Mesothelial cell of epicardium (in vitro differentiated cells): ENCODE data around the gene CADM1. TPM values are rescaled to one million over a fixed set of nuclear protein-coding genes. Genes with fewer than 3 reads are reported as not detected.

Source experiments
- DNase-seq, 2 experiments: peaks; one replicate each; pipeline ENCODE4 v3.0.0; 2021; ENCODE audit warnings: low spot score in 2 of 2; ENCODE audit not compliant: unreplicated experiment in 2 of 2
- H3K27ac Mint-ChIP-seq: 2 replicates; pipeline ENCODE4 v1.8.0; 2021; ENCODE audit warnings: mixed read lengths
- H3K27me3 Mint-ChIP-seq: 2 replicates; pipeline ENCODE4 v1.8.0; 2021; ENCODE audit warnings: low read depth, mixed read lengths
- H3K36me3 Mint-ChIP-seq: 2 replicates; pipeline ENCODE4 v1.8.0; 2021; ENCODE audit warnings: mixed read lengths
- H3K4me1 Mint-ChIP-seq: 2 replicates; pipeline ENCODE4 v1.8.0; 2021; ENCODE audit warnings: mixed read lengths
- H3K4me3 Mint-ChIP-seq: 2 replicates; pipeline ENCODE4 v1.8.0; 2021; ENCODE audit warnings: mild to moderate bottlenecking, moderate library complexity, mixed read lengths
- H3K9me3 Mint-ChIP-seq: 2 replicates; pipeline ENCODE4 v1.8.0; 2021; ENCODE audit warnings: mixed read lengths
- total RNA-seq: library from RNA; stranded (reverse); gene quantifications from 3 replicates; pipeline ENCODE4 v1.2.1, GENCODE V29; 2021
- TF ChIP-seq, protein P1 (sequence below): fragments of 200-600 bp; sonication (generic); IDR thresholded peaks from one replicate; pipeline ENCODE4 v1.5.0; 2021; ENCODE audit warnings: antibody characterized with exemption; ENCODE audit not compliant: unreplicated experiment

The CADM1 gene
- total RNA-seq, 1 donor from 2014 or later, result 60.9 TPM

DNA sequence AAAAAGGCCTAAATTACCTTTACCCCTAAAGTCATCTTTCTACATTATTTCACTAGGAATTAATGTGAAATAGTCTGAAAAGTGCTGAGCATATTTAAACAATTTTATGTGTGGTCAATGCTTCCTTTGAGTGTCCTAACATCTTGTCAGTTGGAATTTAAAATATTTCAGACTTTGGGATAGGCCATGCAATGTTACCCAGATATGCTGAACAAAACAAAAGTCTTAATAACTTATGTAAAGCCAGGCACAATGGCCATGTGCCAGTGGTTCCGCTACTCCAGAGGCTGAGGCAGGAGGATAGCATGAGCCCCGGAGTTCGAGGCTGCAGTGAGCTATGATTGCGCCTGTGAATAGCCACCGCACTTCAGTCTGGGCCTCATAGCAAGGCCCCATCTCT is 137.4 kb downstream of the CADM1 start:
- DNase-seq, result no peak
- no peaks in the 10 kb centered on the region for H3K4me1 Mint-ChIP-seq

GRCh38 chr11:115365907-115366306 is 138.3 kb downstream of the CADM1 start:
- DNase-seq, result no peak
- peaks cover 3% of the 10 kb centered on the region for H3K9me3 Mint-ChIP-seq
- no peak overlapping the region for H3K4me3 Mint-ChIP-seq
- H3K36me3 Mint-ChIP-seq, result no peaks in the 10 kb centered on the region
- TF ChIP-seq, protein P1, sequence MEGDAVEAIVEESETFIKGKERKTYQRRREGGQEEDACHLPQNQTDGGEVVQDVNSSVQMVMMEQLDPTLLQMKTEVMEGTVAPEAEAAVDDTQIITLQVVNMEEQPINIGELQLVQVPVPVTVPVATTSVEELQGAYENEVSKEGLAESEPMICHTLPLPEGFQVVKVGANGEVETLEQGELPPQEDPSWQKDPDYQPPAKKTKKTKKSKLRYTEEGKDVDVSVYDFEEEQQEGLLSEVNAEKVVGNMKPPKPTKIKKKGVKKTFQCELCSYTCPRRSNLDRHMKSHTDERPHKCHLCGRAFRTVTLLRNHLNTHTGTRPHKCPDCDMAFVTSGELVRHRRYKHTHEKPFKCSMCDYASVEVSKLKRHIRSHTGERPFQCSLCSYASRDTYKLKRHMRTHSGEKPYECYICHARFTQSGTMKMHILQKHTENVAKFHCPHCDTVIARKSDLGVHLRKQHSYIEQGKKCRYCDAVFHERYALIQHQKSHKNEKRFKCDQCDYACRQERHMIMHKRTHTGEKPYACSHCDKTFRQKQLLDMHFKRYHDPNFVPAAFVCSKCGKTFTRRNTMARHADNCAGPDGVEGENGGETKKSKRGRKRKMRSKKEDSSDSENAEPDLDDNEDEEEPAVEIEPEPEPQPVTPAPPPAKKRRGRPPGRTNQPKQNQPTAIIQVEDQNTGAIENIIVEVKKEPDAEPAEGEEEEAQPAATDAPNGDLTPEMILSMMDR, result no peak
- no peaks in the 10 kb centered on the region for H3K27me3 Mint-ChIP-seq
- H3K27ac Mint-ChIP-seq, result no peak overlapping the region
- H3K4me1 Mint-ChIP-seq, result peaks cover 5% of the 10 kb centered on the region

More for the DNA sequence above, 137.4 kb downstream of the CADM1 start:
- TF ChIP-seq, protein P1, result no peak
- no peak overlapping the region for H3K4me3 Mint-ChIP-seq
- no peak overlapping the region for H3K27ac Mint-ChIP-seq
- no peaks in the 10 kb centered on the region for H3K36me3 Mint-ChIP-seq
- H3K27me3 Mint-ChIP-seq, result no peaks in the 10 kb centered on the region
- H3K9me3 Mint-ChIP-seq, result peaks cover 3% of the 10 kb centered on the region

- no peak for DNase-seq
- Mint-ChIP-seq H3K27ac (no peak overlapping the region), H3K4me3 (no peak overlapping the region), H3K4me1 (peaks cover 12% of the 10 kb centered on the region), H3K9me3 (no peaks in the 10 kb centered on the region), H3K36me3 (no peaks in the 10 kb centered on the region), H3K27me3 (no peaks in the 10 kb centered on the region)
- TF ChIP-seq, protein P1, result no peak
Observed at GRCh38 chr11:115364896-115365295, 139.3 kb downstream of the CADM1 start.

DNA sequence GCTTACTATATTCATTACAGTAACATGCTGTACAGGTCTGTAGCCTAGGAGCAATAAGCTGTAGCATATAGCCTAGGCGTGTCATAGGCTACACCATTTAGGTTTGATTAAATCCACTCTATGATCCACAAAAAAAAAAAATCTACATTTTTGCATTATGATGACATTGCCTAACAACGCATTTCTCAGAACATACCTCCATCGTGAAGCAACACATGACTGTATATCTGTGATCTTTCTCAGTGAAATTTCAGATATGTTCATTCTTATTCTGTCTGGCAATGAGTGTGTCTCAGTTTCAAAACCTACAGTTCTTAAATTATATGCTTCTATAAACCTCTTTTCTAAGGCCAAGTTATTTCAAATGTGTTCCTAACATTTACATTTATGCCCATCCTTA is 140.3 kb downstream of the CADM1 start:
- H3K4me1 Mint-ChIP-seq, result peaks cover 12% of the 10 kb centered on the region
- no peak overlapping the region for H3K27ac Mint-ChIP-seq
- DNase-seq, result no peak
- H3K36me3 Mint-ChIP-seq, result no peaks in the 10 kb centered on the region
- H3K4me3 Mint-ChIP-seq, result no peak overlapping the region
- TF ChIP-seq, protein P1, result no peak
- no peaks in the 10 kb centered on the region for H3K9me3 Mint-ChIP-seq
- no peaks in the 10 kb centered on the region for H3K27me3 Mint-ChIP-seq

DNA sequence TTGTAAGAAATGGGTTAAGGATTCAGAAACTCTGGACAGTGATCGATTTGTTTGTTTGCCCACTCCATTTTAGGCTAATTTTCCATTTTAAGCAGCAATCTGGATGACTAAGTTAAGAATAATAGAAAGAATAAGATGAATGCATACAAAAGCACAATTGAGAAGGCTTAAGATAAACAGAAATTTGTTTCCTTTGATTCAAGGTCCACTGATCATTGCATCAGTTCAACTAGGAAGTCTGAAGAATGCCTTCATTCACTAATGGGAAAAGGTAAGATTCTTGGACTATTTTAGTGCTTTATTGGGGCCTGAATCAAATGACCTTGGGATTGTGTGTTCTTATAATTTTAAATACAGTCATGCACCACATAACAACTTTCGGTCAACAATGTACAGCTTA is 140.8 kb downstream of the CADM1 start:
- Mint-ChIP-seq H3K4me1 (peaks cover 12% of the 10 kb centered on the region), H3K27ac (no peak overlapping the region), H3K36me3 (no peaks in the 10 kb centered on the region), H3K27me3 (no peaks in the 10 kb centered on the region), H3K4me3 (no peak overlapping the region), H3K9me3 (peaks cover 4% of the 10 kb centered on the region)
- no peak for DNase-seq
- TF ChIP-seq, protein P1, result no peak

- Mint-ChIP-seq H3K27me3 (no peaks in the 10 kb centered on the region), H3K4me3 (no peak overlapping the region), H3K36me3 (no peaks in the 10 kb centered on the region), H3K9me3 (peaks cover 6% of the 10 kb centered on the region), H3K27ac (no peak overlapping the region), H3K4me1 (peaks cover 12% of the 10 kb centered on the region)
- no peak for DNase-seq
- TF ChIP-seq, protein P1, result no peak
Observed at GRCh38 chr11:115362997-115363396, 141.2 kb downstream of the CADM1 start.
